ENCODE measurements around the gene CYP4V2.

The CYP4V2 gene

DNA sequence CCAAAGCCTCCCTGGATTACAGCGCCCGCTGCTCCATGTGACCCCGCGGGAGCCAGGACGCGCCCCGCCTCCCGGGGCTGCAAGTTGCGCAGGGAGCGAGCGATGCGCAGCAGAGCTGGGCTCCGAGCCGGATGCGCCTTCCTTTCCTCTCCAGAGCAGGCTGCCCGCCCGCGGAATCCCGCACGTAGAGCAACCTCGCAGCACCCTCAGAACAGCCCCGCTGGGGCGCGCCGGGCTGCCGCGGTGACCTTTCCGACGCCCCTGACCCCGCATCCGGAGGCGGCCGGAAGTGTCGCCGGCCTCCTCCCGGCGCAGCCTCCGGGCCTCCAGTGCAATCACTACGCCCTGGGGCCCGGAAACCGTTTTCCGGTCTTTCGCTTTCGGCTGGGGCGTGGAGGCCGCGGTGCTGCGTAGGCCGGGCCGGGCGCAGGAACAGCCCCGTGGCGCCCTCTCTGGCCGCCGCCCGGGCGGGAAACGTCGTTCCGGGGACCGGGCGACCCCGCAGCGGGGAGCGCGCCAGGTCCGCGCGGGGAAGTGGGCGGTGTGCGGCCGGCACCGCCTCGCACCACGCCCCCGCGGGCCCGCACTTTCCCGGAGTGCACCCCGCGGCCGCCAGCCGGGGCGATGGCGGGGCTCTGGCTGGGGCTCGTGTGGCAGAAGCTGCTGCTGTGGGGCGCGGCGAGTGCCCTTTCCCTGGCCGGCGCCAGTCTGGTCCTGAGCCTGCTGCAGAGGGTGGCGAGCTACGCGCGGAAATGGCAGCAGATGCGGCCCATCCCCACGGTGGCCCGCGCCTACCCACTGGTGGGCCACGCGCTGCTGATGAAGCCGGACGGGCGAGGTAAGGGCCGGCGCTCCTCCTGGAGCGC is at the start of gene CYP4V2:
TSS of gene CYP4V2 (plus strand) at position 368 of the 866 bp plus-strand sequence. CDS start at position 625, 257 bp downstream.
- H3K9ac ChIP-seq = peak within 1 kb of the TSS; percentile 84
- peak within 1 kb of the TSS; percentile 99 for H3K4me2 ChIP-seq
- H3K27ac ChIP-seq = peak within 1 kb of the TSS; percentile 81
- peaks cover 32% of the 10 kb centered on the region for H3K4me1 ChIP-seq (ENCODE audit: low read depth, poor library complexity, severe bottlenecking)
- H3K27me3 ChIP-seq (ENCODE audit: insufficient read depth, low read depth) = no peaks in the 10 kb centered on the region
- no peaks in the 10 kb centered on the region for H4K20me1 ChIP-seq (ENCODE audit: insufficient read depth)
- H3K4me3 ChIP-seq (IDR thresholded peaks at IDR 0.05; ENCODE audit: insufficient read depth, low read depth, low read length) = no peak within 1 kb of the TSS
- no peaks in the 10 kb centered on the region for H3K79me2 ChIP-seq (ENCODE audit: insufficient read depth, low read depth)
- TF ChIP-seq, protein P1, sequence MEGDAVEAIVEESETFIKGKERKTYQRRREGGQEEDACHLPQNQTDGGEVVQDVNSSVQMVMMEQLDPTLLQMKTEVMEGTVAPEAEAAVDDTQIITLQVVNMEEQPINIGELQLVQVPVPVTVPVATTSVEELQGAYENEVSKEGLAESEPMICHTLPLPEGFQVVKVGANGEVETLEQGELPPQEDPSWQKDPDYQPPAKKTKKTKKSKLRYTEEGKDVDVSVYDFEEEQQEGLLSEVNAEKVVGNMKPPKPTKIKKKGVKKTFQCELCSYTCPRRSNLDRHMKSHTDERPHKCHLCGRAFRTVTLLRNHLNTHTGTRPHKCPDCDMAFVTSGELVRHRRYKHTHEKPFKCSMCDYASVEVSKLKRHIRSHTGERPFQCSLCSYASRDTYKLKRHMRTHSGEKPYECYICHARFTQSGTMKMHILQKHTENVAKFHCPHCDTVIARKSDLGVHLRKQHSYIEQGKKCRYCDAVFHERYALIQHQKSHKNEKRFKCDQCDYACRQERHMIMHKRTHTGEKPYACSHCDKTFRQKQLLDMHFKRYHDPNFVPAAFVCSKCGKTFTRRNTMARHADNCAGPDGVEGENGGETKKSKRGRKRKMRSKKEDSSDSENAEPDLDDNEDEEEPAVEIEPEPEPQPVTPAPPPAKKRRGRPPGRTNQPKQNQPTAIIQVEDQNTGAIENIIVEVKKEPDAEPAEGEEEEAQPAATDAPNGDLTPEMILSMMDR (conservative IDR thresholded peaks at IDR 0.05; ENCODE audit: low read depth, low read length) = no peak
- no peaks in the 10 kb centered on the region for H3K36me3 ChIP-seq (ENCODE audit: insufficient read depth)
- peak within 1 kb of the TSS; percentile 77 for H2AFZ ChIP-seq (ENCODE audit: low read depth)

DNA sequence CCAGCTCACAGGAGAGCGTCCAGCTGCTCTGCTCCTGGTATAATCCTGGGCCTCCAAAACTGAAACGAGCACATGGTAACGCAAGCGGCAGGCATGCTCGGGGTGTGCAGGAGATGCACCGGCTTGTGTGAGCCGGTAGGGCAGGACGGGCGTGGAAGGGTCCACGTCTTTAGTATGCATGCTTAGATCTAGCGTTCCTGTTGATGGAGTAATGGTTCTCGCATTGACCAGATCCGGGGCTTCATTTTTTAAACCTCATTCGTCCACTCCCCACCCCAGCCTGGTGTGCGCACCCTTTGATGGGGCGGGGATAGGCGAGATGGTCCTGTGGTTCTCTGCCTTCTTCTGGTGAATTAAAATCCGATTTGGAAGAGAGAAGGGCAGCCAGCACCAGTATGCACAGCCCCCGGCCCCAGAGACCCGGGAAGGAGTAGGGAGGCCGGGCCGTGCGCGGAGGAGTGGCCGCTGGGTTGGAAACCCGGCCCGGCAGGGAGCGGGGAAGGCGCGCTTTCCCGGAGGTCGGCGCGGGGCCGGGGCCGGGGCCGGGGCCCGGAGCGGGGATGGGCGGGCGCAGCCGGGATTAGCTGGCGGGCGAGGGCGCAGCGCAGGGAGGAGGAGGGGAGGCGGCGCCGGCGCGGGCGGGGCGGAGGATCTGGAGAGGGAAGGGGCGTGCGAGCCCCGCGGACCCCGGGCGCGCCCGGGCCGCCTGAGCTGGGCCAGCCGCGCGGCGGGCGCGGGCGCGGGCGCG is 47.0 kb upstream of the CYP4V2 start:
- Histone ChIP-seq H3K9ac (peak overlapping the region; percentile 89), H3K4me3 (IDR thresholded peaks at IDR 0.05; ENCODE audit: insufficient read depth, low read depth, low read length) (peak overlapping the region; percentile 37), H3K36me3 (ENCODE audit: insufficient read depth) (no peaks in the 10 kb centered on the region), H3K4me1 (ENCODE audit: low read depth, poor library complexity, severe bottlenecking) (peaks cover 12% of the 10 kb centered on the region), H4K20me1 (ENCODE audit: insufficient read depth) (no peaks in the 10 kb centered on the region), H2AFZ (ENCODE audit: low read depth) (peak overlapping the region; percentile 100), H3K4me2 (peak overlapping the region; percentile 94), H3K27ac (peak overlapping the region; percentile 87), H3K79me2 (ENCODE audit: insufficient read depth, low read depth) (no peaks in the 10 kb centered on the region), H3K27me3 (ENCODE audit: insufficient read depth, low read depth) (no peaks in the 10 kb centered on the region)
- TF ChIP-seq, protein P1 (conservative IDR thresholded peaks at IDR 0.05; ENCODE audit: low read depth, low read length) = no peak

DNA sequence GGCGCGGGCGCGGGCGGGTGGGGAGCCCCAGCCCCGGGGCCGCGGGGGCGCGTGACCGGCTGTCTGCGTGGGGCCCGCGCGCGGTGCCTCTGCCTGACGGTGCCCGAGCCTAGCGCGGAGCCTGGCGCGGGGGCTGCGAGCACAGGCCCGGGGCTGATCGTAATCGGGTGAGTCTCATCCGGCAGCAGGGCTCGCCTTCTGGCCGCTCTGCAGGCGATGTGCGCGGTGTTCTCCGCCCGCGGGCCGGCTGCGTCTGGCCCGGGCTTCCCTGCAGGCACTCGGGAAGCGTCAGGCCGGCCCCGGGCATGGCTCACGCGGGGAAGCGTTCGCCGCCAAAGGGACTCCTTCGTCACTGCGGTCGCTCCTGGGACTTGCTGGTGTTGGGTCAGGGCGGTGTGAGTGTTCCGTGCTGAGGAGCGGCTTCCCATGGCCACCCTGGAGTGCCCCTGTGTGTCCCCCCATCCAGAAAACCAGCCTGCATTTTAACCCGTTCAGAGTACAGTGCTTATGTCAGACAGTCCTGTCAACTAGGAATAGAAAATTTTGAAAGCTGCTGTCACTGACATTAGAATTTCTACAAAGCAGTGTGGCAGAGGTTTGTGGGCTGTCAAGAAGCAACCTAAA is 46.3 kb upstream of the CYP4V2 start:
- Histone ChIP-seq H3K27me3 (ENCODE audit: insufficient read depth, low read depth) (no peaks in the 10 kb centered on the region), H3K79me2 (ENCODE audit: insufficient read depth, low read depth) (no peaks in the 10 kb centered on the region), H4K20me1 (ENCODE audit: insufficient read depth) (no peaks in the 10 kb centered on the region), H2AFZ (ENCODE audit: low read depth) (peak overlapping the region; percentile 58; the same call in 1 of the 2 replicates), H3K4me3 (IDR thresholded peaks at IDR 0.05; ENCODE audit: insufficient read depth, low read depth, low read length) (no peak overlapping the region), H3K4me1 (ENCODE audit: low read depth, poor library complexity, severe bottlenecking) (peaks cover 12% of the 10 kb centered on the region), H3K4me2 (peak overlapping the region; percentile 47; the same call in 1 of the 2 replicates), H3K9ac (peak overlapping the region; percentile 46; the same call in 1 of the 2 replicates), H3K27ac (no peak overlapping the region), H3K36me3 (ENCODE audit: insufficient read depth) (no peaks in the 10 kb centered on the region)
- TF ChIP-seq, protein P1 (conservative IDR thresholded peaks at IDR 0.05; ENCODE audit: low read depth, low read length) = no peak

DNA sequence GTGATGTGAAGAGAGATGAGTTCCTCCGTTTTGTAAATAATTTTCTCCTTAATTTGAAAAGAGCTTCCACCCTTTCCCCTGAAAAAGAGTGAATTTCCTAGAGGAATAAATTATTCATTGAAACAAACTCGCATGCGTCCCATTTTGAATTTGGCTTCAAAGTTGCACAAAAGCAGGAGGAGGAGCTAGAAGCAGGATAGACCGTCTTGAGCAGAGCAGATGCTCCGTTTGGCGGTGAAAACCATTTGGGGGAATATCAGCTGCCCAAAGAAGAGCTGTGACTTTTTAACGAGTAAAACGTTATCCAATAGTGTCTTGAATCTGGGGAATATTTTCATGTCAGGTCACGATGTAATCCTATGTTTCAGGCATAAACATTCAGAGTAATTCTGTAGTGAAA is 44.9 kb upstream of the CYP4V2 start:
- Histone ChIP-seq H3K79me2 (ENCODE audit: insufficient read depth, low read depth) (no peaks in the 10 kb centered on the region), H2AFZ (ENCODE audit: low read depth) (no peak overlapping the region), H3K27ac (no peak overlapping the region), H3K4me2 (no peak overlapping the region), H3K4me1 (ENCODE audit: low read depth, poor library complexity, severe bottlenecking) (peaks cover 12% of the 10 kb centered on the region), H3K9ac (no peak overlapping the region), H3K4me3 (IDR thresholded peaks at IDR 0.05; ENCODE audit: insufficient read depth, low read depth, low read length) (no peak overlapping the region), H4K20me1 (ENCODE audit: insufficient read depth) (no peaks in the 10 kb centered on the region), H3K36me3 (ENCODE audit: insufficient read depth) (no peaks in the 10 kb centered on the region), H3K27me3 (ENCODE audit: insufficient read depth, low read depth) (no peaks in the 10 kb centered on the region)
- TF ChIP-seq, protein P1 (conservative IDR thresholded peaks at IDR 0.05; ENCODE audit: low read depth, low read length) = no peak

All from KMS-11 (cell line).